ENCODE results near the gene MAS1.
"Not testable (repeated sequence)": the region's sequence is repeated elsewhere in the genome, so short reads cannot be mapped to it uniquely, and the experiment has no call there.

Gene MAS1

DNA sequence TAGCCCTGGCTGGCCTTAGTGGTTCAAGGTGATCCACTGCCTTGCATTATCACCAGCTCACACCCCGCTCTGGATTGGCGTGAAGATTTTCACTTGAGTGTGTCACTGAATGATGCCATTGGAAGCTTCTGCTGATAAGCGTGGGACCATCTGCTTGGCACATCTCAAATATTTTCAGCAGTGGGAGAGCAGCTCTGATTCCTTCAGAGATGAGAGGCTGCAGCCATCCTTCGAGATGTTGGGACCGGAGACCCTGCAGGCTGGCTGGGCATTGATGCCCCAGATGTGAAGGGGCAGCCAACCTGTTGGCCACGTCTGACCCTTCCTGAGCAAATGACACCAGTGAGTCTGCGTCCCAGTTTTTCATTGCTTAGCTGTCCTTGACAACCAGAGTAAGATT lies at the start of gene MAS1:
Gene MAS1 (plus strand): TSS at position 197 of the 400 bp plus-strand sequence. CDS start 15,968 bp downstream, outside the sequence.
- no peak within 1 kb of the TSS for H3K9ac ChIP-seq (ENCODE audit: low read length)
- DNase-seq (ENCODE audit: low read depth) = no peak
- peaks cover 62% of the 10 kb centered on the region for H3K27me3 ChIP-seq (replicated peaks; ENCODE audit: control insufficient read depth, insufficient read depth, low read length)
- no peaks in the 10 kb centered on the region for H3K36me3 ChIP-seq (ENCODE audit: control insufficient read depth, insufficient read depth, low read length, severe bottlenecking)
- no peaks in the 10 kb centered on the region for H3K9me3 ChIP-seq (ENCODE audit: control insufficient read depth, low read length)
- H3K4me1 ChIP-seq (ENCODE audit: control insufficient read depth, insufficient read depth, low read length) = no peaks in the 10 kb centered on the region
- no peak within 1 kb of the TSS for H3K4me3 ChIP-seq (ENCODE audit: low read length)

DNA sequence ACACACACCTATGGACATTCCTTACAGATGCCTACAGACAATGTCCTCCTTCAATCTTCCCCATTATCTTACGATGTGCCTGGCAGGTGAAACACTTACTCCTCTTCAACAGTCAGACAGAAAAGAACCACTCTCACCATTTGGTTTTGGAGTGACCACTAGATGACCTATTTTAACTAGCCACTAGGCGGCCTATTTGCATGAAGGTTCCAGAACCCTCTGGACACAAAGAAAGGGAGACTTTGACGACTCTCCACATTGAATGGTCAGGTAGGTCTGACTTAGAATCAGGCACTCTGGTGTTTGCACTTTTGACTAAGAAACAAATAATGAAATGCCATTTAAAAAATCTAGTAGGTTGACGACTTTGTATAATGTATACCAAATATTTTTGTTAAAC lies 48.8 kb upstream of the MAS1 start:
- Histone ChIP-seq H3K27me3 (replicated peaks; ENCODE audit: control insufficient read depth, insufficient read depth, low read length) (no peaks in the 10 kb centered on the region), H3K36me3 (ENCODE audit: control insufficient read depth, insufficient read depth, low read length, severe bottlenecking) (no peaks in the 10 kb centered on the region), H3K4me3 (ENCODE audit: low read length) (no peak overlapping the region), H3K9me3 (ENCODE audit: control insufficient read depth, low read length) (no peaks in the 10 kb centered on the region), H3K9ac (ENCODE audit: low read length) (no peak overlapping the region), H3K4me1 (ENCODE audit: control insufficient read depth, insufficient read depth, low read length) (peaks cover 3% of the 10 kb centered on the region)
- no peak for DNase-seq (ENCODE audit: low read depth)

DNA sequence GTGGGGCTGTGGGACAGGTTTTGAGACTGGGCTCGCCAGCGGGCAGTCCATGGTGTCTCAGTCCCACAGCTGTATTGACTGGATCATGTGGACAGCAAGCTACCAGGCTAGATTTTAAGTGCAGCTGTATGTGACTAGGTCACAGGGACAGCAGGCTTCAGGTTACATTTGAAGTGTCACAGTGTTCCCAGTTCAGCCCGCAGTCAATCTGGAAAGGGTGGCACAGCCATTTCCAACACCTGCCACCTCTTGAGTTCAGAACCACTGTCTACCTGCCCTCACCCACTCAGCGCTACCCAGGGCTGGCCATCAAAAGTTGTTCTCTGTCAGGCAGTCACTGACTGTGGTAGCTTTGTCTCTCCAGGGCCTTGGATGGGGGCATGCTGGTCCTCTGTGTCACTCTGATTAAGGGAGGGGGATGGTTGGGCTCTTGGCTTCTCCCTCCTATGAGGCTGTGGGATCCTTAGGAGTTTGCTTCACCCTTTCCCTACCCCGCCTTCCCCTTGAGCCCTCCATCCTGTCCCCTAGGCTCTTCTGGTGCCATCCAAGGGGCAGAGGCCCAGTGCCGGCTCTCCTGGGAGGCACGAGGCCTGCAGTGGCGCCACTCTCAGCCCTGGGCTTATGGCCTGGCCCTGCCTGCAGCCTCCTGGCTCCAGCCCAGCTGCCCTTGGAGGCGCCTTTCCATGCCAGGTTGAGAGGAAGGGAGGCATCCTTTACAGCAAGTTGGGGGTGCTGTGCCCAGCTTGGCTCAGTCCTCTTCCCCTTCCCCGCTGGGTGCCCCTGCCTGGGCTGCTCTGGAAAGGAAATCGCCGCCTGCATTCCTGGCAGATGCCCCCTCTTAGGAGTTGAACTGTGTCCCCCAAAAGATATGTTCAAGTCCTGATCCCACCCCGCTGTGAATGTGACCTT lies 45.8 kb upstream of the MAS1 start:
- Histone ChIP-seq H3K27me3 (replicated peaks; ENCODE audit: control insufficient read depth, insufficient read depth, low read length) (no peaks in the 10 kb centered on the region), H3K9me3 (ENCODE audit: control insufficient read depth, low read length) (no peaks in the 10 kb centered on the region), H3K36me3 (ENCODE audit: control insufficient read depth, insufficient read depth, low read length, severe bottlenecking) (no peaks in the 10 kb centered on the region), H3K4me3 (ENCODE audit: low read length) (no peak overlapping the region), H3K9ac (ENCODE audit: low read length) (no peak overlapping the region), H3K4me1 (ENCODE audit: control insufficient read depth, insufficient read depth, low read length) (no peaks in the 10 kb centered on the region)
- DNase-seq (ENCODE audit: low read depth) = no peak

DNA sequence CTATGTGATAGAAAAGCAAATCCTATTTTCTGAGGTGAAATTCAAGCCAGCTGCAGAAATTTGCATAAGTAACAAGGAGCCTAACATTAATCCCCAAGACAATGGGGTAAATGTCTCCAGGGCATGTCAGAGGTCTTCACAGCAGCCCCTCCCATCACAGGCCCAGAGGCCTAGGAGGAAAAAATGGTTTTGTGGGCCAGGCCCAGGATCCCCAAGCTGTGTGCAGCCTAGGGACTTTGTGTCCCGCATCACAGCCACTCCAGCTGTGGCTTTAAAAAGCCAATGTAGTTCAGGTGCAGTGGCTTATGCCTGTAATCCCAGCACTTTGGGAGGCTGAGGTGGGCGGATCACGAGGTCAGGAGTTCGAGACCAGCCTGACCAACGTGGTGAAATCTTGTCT lies 42.2 kb upstream of the MAS1 start:
- not testable (repeated sequence) for DNase-seq (ENCODE audit: low read depth); H3K9ac ChIP-seq (ENCODE audit: low read length); H3K36me3 ChIP-seq (ENCODE audit: control insufficient read depth, insufficient read depth, low read length, severe bottlenecking); H3K4me3 ChIP-seq (ENCODE audit: low read length); H3K27me3 ChIP-seq (replicated peaks; ENCODE audit: control insufficient read depth, insufficient read depth, low read length); H3K9me3 ChIP-seq (ENCODE audit: control insufficient read depth, low read length)
- peaks cover 11% of the 10 kb centered on the region for H3K4me1 ChIP-seq (ENCODE audit: control insufficient read depth, insufficient read depth, low read length)

DNA sequence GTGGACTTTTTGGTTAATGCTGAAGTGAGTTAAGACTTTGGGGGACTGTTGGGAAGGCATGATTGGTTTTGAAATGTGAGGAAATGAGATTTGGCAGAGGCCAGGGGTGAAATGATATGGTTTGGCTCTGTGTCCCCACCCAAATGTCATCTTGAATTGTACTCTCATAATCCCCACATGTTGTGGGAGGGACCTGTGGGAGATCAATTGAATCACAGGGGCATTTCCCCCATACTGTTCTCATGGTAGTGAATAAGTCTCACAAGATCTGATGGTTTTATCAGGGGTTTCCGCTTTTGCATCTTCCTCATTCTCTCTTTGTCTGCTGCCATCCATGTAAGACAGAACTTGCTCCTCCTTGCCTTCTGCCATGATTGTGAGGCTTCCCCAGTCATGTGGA lies 40.9 kb upstream of the MAS1 start:
- H3K36me3 ChIP-seq (ENCODE audit: control insufficient read depth, insufficient read depth, low read length, severe bottlenecking); H3K4me3 ChIP-seq (ENCODE audit: low read length); H3K27me3 ChIP-seq (replicated peaks; ENCODE audit: control insufficient read depth, insufficient read depth, low read length); DNase-seq (ENCODE audit: low read depth); H3K9me3 ChIP-seq (ENCODE audit: control insufficient read depth, low read length); H3K9ac ChIP-seq (ENCODE audit: low read length): not testable (repeated sequence)
- H3K4me1 ChIP-seq (ENCODE audit: control insufficient read depth, insufficient read depth, low read length) = peaks cover 15% of the 10 kb centered on the region

DNA sequence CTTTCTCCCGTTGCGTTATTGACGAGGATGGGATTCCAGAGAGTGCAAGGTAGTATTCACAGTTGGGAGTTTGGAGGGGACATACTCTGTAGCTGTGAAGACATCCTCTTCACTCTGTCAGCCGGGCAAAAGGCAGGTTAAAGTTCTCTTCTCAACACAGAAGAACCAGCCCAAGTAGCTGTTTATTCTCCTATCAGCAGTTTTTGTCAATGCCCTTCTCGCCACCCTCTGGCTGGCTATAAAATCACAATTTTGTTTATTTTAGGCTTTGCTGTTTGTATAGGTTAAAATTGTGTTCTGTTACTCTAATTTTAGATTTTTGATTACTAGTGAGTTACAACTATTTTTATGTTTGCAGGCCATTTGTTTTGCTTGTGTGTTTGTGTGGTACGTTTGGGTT lies 37.9 kb upstream of the MAS1 start:
- peak; percentile 16 for DNase-seq (ENCODE audit: low read depth)
- Histone ChIP-seq H3K4me1 (ENCODE audit: control insufficient read depth, insufficient read depth, low read length) (peaks cover 15% of the 10 kb centered on the region), H3K4me3 (ENCODE audit: low read length) (no peak overlapping the region), H3K27me3 (replicated peaks; ENCODE audit: control insufficient read depth, insufficient read depth, low read length) (no peaks in the 10 kb centered on the region), H3K9ac (ENCODE audit: low read length) (no peak overlapping the region), H3K36me3 (ENCODE audit: control insufficient read depth, insufficient read depth, low read length, severe bottlenecking) (no peaks in the 10 kb centered on the region), H3K9me3 (ENCODE audit: control insufficient read depth, low read length) (peaks cover 5% of the 10 kb centered on the region)

DNA sequence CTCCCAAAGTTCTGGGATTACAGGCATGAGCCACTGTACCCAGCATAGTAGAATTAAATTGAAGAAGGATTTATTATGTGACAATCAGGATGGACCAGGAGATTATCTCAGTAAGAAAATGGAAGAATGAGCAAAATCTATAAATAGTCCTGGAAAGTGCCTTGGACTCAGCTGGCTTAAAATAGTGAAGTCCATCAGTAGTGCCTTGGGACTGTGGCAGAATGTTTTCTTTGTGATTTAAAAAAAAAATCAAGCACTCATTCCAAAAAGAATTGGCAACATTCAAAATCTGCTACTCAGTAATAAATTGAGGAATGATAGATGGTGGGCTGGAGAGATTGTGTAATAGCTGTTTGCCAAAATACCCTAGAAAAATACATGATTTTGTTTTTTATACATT lies 37.0 kb upstream of the MAS1 start:
- H3K9me3 ChIP-seq (ENCODE audit: control insufficient read depth, low read length) = peaks cover 5% of the 10 kb centered on the region
- no peak overlapping the region for H3K9ac ChIP-seq (ENCODE audit: low read length)
- no peak overlapping the region for H3K4me3 ChIP-seq (ENCODE audit: low read length)
- H3K27me3 ChIP-seq (replicated peaks; ENCODE audit: control insufficient read depth, insufficient read depth, low read length) = no peaks in the 10 kb centered on the region
- H3K36me3 ChIP-seq (ENCODE audit: control insufficient read depth, insufficient read depth, low read length, severe bottlenecking) = no peaks in the 10 kb centered on the region
- peaks cover 15% of the 10 kb centered on the region for H3K4me1 ChIP-seq (ENCODE audit: control insufficient read depth, insufficient read depth, low read length)
- no peak for DNase-seq (ENCODE audit: low read depth)

DNA sequence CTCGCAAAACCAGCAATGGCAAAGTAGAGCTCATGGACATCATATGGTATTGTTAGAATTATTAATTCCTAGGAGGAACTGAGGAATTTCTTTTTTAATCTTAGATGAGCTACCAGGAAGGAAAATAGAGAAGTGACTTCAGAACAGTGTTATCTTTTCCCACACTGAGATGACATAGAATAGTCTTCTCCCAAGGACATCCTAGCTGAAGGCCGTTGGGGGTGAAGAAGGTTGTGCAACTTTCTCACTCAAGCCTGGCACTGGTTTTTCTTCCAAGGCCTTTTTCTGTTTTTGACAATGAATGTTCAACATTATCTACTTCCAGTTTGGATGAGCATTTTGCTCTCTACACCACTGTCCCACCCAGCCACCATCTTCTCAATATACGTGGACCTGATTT lies 35.8 kb upstream of the MAS1 start:
- no peak for DNase-seq (ENCODE audit: low read depth)
- Histone ChIP-seq H3K9me3 (ENCODE audit: control insufficient read depth, low read length) (peaks cover 5% of the 10 kb centered on the region), H3K4me3 (ENCODE audit: low read length) (no peak overlapping the region), H3K27me3 (replicated peaks; ENCODE audit: control insufficient read depth, insufficient read depth, low read length) (no peaks in the 10 kb centered on the region), H3K36me3 (ENCODE audit: control insufficient read depth, insufficient read depth, low read length, severe bottlenecking) (no peaks in the 10 kb centered on the region), H3K9ac (ENCODE audit: low read length) (no peak overlapping the region), H3K4me1 (ENCODE audit: control insufficient read depth, insufficient read depth, low read length) (peaks cover 15% of the 10 kb centered on the region)

DNA sequence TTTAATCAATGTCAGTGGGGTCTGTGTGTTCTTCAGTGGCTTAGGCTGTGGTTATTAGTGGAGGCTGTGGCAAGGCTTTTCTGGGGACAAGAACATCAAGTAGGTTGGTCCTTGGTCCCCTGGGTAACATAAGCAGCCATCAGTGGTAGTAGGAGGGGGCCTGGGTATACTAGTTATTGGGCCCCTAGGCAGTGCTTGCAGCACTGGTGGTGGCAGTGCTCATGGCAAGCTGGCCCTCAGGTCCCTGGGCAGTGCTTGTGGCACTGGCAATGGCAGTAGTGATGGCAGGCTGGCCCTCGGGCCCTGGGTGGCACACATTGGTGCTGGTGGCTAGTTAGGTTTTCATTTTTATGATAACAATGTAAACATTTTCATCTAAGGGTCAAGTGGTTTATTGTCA lies 32.5 kb upstream of the MAS1 start:
- Histone ChIP-seq H3K9ac (ENCODE audit: low read length) (no peak overlapping the region), H3K4me3 (ENCODE audit: low read length) (no peak overlapping the region), H3K4me1 (ENCODE audit: control insufficient read depth, insufficient read depth, low read length) (peaks cover 7% of the 10 kb centered on the region), H3K27me3 (replicated peaks; ENCODE audit: control insufficient read depth, insufficient read depth, low read length) (no peaks in the 10 kb centered on the region), H3K9me3 (ENCODE audit: control insufficient read depth, low read length) (peaks cover 5% of the 10 kb centered on the region), H3K36me3 (ENCODE audit: control insufficient read depth, insufficient read depth, low read length, severe bottlenecking) (no peaks in the 10 kb centered on the region)
- DNase-seq (ENCODE audit: low read depth) = no peak

DNA sequence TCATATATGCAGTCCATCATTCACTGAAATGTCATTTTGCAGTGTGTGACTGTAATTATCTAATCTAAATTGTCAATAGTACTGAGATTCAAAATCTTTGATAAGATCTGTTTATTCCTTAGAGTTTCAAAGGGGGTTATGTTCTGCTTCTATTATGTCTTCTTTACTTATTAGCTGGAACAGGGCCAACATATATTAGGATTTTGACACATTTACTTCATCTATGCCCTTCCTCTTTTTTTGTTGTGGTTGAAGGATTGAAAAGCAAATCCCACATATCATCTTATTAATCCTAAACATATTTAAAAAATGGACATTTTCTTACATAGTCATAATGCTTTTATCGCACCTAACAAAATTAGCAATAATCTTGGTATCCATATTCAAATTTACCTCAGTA lies 30.3 kb upstream of the MAS1 start:
- Histone ChIP-seq H3K9me3 (ENCODE audit: control insufficient read depth, low read length) (peaks cover 5% of the 10 kb centered on the region), H3K36me3 (ENCODE audit: control insufficient read depth, insufficient read depth, low read length, severe bottlenecking) (no peaks in the 10 kb centered on the region), H3K27me3 (replicated peaks; ENCODE audit: control insufficient read depth, insufficient read depth, low read length) (no peaks in the 10 kb centered on the region), H3K4me1 (ENCODE audit: control insufficient read depth, insufficient read depth, low read length) (no peaks in the 10 kb centered on the region), H3K9ac (ENCODE audit: low read length) (no peak overlapping the region), H3K4me3 (ENCODE audit: low read length) (no peak overlapping the region)
- DNase-seq (ENCODE audit: low read depth) = no peak

DNA sequence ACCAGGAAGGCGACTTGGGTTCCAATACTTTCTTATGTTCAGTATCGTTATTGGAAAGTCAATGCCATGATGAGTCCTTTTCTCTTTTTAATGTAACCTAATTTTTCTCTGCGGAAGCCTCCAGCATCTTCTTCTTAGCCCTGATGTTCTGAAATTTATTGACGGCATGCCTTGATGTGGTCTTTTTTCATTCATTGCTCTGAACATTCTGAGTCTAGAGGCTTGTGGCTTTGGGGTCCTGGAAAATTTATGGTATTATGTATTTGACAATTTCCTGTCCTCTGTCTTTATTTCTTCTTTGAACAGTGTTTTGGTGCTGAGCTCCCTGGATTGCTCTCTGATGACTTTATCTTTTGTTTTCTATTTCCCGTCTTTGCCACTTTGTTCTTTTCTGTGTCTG lies 28.7 kb upstream of the MAS1 start:
- Histone ChIP-seq H3K9ac (ENCODE audit: low read length) (no peak overlapping the region), H3K4me3 (ENCODE audit: low read length) (no peak overlapping the region), H3K36me3 (ENCODE audit: control insufficient read depth, insufficient read depth, low read length, severe bottlenecking) (no peaks in the 10 kb centered on the region), H3K4me1 (ENCODE audit: control insufficient read depth, insufficient read depth, low read length) (no peaks in the 10 kb centered on the region), H3K27me3 (replicated peaks; ENCODE audit: control insufficient read depth, insufficient read depth, low read length) (no peaks in the 10 kb centered on the region), H3K9me3 (ENCODE audit: control insufficient read depth, low read length) (peaks cover 3% of the 10 kb centered on the region)
- DNase-seq (ENCODE audit: low read depth) = no peak

DNA sequence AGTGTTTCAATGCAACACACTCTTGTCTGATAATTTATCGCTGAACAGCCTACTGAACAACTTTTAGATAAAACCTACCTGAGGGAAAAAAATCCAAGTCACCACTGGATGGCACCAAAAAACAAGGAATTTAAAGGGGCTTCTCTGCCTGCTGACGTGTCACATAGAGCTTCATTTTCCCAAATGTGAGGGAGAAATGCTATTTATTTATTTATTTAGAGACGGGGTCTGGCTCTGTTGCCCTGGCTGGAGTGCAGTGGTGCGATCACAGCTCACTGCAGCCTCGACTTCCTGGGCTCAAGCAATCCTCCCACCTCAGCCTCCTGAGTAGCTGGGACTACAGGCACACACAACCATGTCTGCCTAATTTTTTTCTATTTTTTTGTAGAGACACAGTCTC lies 27.4 kb upstream of the MAS1 start:
- DNase-seq (ENCODE audit: low read depth) = peak; percentile 90
- H3K9ac ChIP-seq (ENCODE audit: low read length); H3K4me1 ChIP-seq (ENCODE audit: control insufficient read depth, insufficient read depth, low read length); H3K9me3 ChIP-seq (ENCODE audit: control insufficient read depth, low read length); H3K36me3 ChIP-seq (ENCODE audit: control insufficient read depth, insufficient read depth, low read length, severe bottlenecking); H3K27me3 ChIP-seq (replicated peaks; ENCODE audit: control insufficient read depth, insufficient read depth, low read length); H3K4me3 ChIP-seq (ENCODE audit: low read length): not testable (repeated sequence)

Data from adipocyte (in vitro differentiated cells).